Adipocyte (in vitro differentiated cells): ENCODE measurements around the gene USP8.
"Not testable (repeated sequence)": the region's sequence is repeated elsewhere in the genome, so short reads cannot be mapped to it uniquely, and the experiment has no call there.

Experiments used
- DNase-seq: peaks from one replicate; pipeline ENCODE4 v3.0.0-alpha.2; 2015; ENCODE audit warnings: low read depth
- H3K27me3 ChIP-seq: replicated peaks from 2 replicates; pipeline ENCODE4 v1.7.0; 2013; ENCODE audit warnings: mild to moderate bottlenecking, low read length, moderate library complexity; ENCODE audit not compliant: control insufficient read depth, insufficient read depth
- H3K36me3 ChIP-seq: 2 replicates; pipeline ENCODE4 v1.7.0; 2013; ENCODE audit warnings: low read length, mild to moderate bottlenecking, moderate library complexity; ENCODE audit not compliant: control insufficient read depth, insufficient read depth, severe bottlenecking
- H3K4me1 ChIP-seq: 2 replicates; pipeline ENCODE4 v1.7.0; 2013; ENCODE audit warnings: mild to moderate bottlenecking, low read length, moderate library complexity; ENCODE audit not compliant: control insufficient read depth, insufficient read depth
- H3K4me3 ChIP-seq: 2 replicates; pipeline ENCODE4 v1.7.0; 2013; ENCODE audit warnings: mild to moderate bottlenecking, low read length, moderate library complexity
- H3K9ac ChIP-seq: 2 replicates; pipeline ENCODE4 v1.7.0; 2013; ENCODE audit warnings: mild to moderate bottlenecking, low read length, moderate library complexity
- H3K9me3 ChIP-seq: 2 replicates; pipeline ENCODE4 v1.7.0; 2013; ENCODE audit warnings: mild to moderate bottlenecking, low read length, moderate library complexity; ENCODE audit not compliant: control insufficient read depth

The USP8 gene

GRCh38 chr15:50458348-50459112, 34.3 kb downstream of the USP8 start:
- no peaks in the 10 kb centered on the region for H3K27me3 ChIP-seq
- no peak overlapping the region for H3K4me3 ChIP-seq
- H3K9me3 ChIP-seq = no peaks in the 10 kb centered on the region
- peak; percentile 8 for DNase-seq
- peaks cover 14% of the 10 kb centered on the region for H3K4me1 ChIP-seq
- H3K36me3 ChIP-seq = peaks cover 38% of the 10 kb centered on the region
- H3K9ac ChIP-seq = peak overlapping the region; percentile 49

- no peak overlapping the region for H3K4me3 ChIP-seq
- no peak overlapping the region for H3K9ac ChIP-seq
- no peaks in the 10 kb centered on the region for H3K27me3 ChIP-seq
- H3K9me3 ChIP-seq = no peaks in the 10 kb centered on the region
- peaks cover 51% of the 10 kb centered on the region for H3K36me3 ChIP-seq
- peak; percentile 64 for DNase-seq
- H3K4me1 ChIP-seq = peaks cover 12% of the 10 kb centered on the region
These were observed 39.5 kb downstream of the USP8 start for GRCh38 chr15:50463423-50464358.

GRCh38 chr15:50471072-50471471, 46.9 kb downstream of the USP8 start:
- H3K27me3 ChIP-seq = no peaks in the 10 kb centered on the region
- H3K4me3 ChIP-seq = no peak overlapping the region
- no peaks in the 10 kb centered on the region for H3K4me1 ChIP-seq
- no peaks in the 10 kb centered on the region for H3K9me3 ChIP-seq
- DNase-seq = no peak
- H3K9ac ChIP-seq = no peak overlapping the region
- H3K36me3 ChIP-seq = peaks cover 62% of the 10 kb centered on the region

- Histone ChIP-seq H3K9ac (no peak overlapping the region), H3K27me3 (no peaks in the 10 kb centered on the region), H3K4me1 (no peaks in the 10 kb centered on the region), H3K36me3 (peaks cover 77% of the 10 kb centered on the region), H3K4me3 (no peak overlapping the region), H3K9me3 (no peaks in the 10 kb centered on the region)
- DNase-seq = no peak
These were observed 51.9 kb downstream of the USP8 start for GRCh38 chr15:50476143-50476542.

- no peak overlapping the region for H3K4me3 ChIP-seq
- H3K27me3 ChIP-seq = no peaks in the 10 kb centered on the region
- no peak for DNase-seq
- peaks cover 74% of the 10 kb centered on the region for H3K36me3 ChIP-seq
- no peaks in the 10 kb centered on the region for H3K4me1 ChIP-seq
- no peak overlapping the region for H3K9ac ChIP-seq
- no peaks in the 10 kb centered on the region for H3K9me3 ChIP-seq
These were observed 60.6 kb downstream of the USP8 start for GRCh38 chr15:50484781-50485180.

- no peaks in the 10 kb centered on the region for H3K4me1 ChIP-seq
- H3K27me3 ChIP-seq = no peaks in the 10 kb centered on the region
- H3K36me3 ChIP-seq = peaks cover 74% of the 10 kb centered on the region
- no peak for DNase-seq
- H3K9me3 ChIP-seq = no peaks in the 10 kb centered on the region
- no peak overlapping the region for H3K9ac ChIP-seq
- H3K4me3 ChIP-seq = no peak overlapping the region
These were observed 61.2 kb downstream of the USP8 start for GRCh38 chr15:50485389-50485788.

GRCh38 chr15:50487287-50487686, 63.1 kb downstream of the USP8 start:
- no peak for DNase-seq
- Histone ChIP-seq H3K9ac (no peak overlapping the region), H3K4me3 (no peak overlapping the region), H3K9me3 (no peaks in the 10 kb centered on the region), H3K4me1 (no peaks in the 10 kb centered on the region), H3K27me3 (no peaks in the 10 kb centered on the region), H3K36me3 (peaks cover 74% of the 10 kb centered on the region)

GRCh38 chr15:50493625-50494024, 69.4 kb downstream of the USP8 start:
- no peaks in the 10 kb centered on the region for H3K9me3 ChIP-seq
- no peak for DNase-seq
- H3K36me3 ChIP-seq = peaks cover 97% of the 10 kb centered on the region
- no peaks in the 10 kb centered on the region for H3K27me3 ChIP-seq
- H3K4me1 ChIP-seq = no peaks in the 10 kb centered on the region
- no peak overlapping the region for H3K4me3 ChIP-seq
- no peak overlapping the region for H3K9ac ChIP-seq

- H3K4me3 ChIP-seq, DNase-seq, H3K27me3 ChIP-seq, H3K4me1 ChIP-seq, H3K9ac ChIP-seq, H3K9me3 ChIP-seq: not testable (repeated sequence)
- H3K36me3 ChIP-seq = peaks cover 98% of the 10 kb centered on the region
These were observed 70.3 kb downstream of the USP8 start for GRCh38 chr15:50494547-50494946.

- no peak for DNase-seq
- Histone ChIP-seq H3K9me3 (no peaks in the 10 kb centered on the region), H3K9ac (no peak overlapping the region), H3K36me3 (peaks cover 98% of the 10 kb centered on the region), H3K4me3 (no peak overlapping the region), H3K27me3 (no peaks in the 10 kb centered on the region), H3K4me1 (no peaks in the 10 kb centered on the region)
These were observed 72.5 kb downstream of the USP8 start for GRCh38 chr15:50496692-50497091.

- peak; percentile 3 for DNase-seq
- H3K36me3 ChIP-seq = peaks cover 77% of the 10 kb centered on the region
- H3K9me3 ChIP-seq = no peaks in the 10 kb centered on the region
These were observed 76.1 kb downstream of the USP8 start for GRCh38 chr15:50500352-50500751.

More at GRCh38 chr15:50500352-50500751, 76.1 kb downstream of the USP8 start:
- H3K27me3 ChIP-seq = no peaks in the 10 kb centered on the region
- H3K4me1 ChIP-seq = no peaks in the 10 kb centered on the region
- no peak overlapping the region for H3K9ac ChIP-seq
- no peak overlapping the region for H3K4me3 ChIP-seq
